ENCODE data around the gene SVIL.
"Not testable (repeated sequence)": the region's sequence is repeated elsewhere in the genome, so short reads cannot be mapped to it uniquely, and the experiment has no call there.

The SVIL gene

DNA sequence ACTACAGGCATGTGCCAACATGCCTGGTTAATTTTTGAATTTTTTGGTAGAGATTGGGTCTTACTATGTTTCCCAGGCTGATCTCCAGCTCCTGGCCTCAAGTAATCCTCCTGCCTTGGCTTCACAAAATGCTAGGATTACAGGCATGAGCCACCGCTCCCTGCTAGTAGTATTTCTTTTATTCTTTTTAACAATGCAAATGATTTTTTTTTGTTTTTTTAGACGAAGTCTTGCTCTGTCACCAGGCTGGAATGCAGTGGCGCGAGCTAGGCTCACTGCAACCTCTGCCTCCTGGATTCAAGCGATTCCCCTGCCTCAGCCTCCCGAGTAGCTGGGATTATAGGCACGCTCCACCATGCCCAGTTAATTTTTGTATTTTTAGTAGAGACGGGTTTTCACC lies 58.1 kb downstream of the SVIL start:
- DNase-seq (ENCODE audit: low read depth in 2 of 2): no peak

DNA sequence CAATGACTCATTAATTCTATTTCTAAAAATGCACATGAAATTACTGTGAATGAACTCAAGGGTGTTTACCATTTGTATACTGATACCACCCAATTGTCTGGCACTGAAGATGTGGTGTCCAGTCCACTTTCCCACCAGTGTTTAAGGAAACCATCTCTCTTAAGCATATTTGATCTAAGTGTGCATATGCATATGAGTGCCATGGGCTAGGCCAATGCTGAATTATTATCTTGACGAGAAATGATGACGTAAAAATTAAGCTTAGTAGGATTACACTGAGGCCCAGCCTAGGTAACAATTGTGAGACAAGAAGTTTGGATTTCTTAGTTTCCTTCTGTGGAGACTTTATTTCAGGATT lies 59.7 kb downstream of the SVIL start:
- no peak for DNase-seq (ENCODE audit: low read depth in 2 of 2)

DNA sequence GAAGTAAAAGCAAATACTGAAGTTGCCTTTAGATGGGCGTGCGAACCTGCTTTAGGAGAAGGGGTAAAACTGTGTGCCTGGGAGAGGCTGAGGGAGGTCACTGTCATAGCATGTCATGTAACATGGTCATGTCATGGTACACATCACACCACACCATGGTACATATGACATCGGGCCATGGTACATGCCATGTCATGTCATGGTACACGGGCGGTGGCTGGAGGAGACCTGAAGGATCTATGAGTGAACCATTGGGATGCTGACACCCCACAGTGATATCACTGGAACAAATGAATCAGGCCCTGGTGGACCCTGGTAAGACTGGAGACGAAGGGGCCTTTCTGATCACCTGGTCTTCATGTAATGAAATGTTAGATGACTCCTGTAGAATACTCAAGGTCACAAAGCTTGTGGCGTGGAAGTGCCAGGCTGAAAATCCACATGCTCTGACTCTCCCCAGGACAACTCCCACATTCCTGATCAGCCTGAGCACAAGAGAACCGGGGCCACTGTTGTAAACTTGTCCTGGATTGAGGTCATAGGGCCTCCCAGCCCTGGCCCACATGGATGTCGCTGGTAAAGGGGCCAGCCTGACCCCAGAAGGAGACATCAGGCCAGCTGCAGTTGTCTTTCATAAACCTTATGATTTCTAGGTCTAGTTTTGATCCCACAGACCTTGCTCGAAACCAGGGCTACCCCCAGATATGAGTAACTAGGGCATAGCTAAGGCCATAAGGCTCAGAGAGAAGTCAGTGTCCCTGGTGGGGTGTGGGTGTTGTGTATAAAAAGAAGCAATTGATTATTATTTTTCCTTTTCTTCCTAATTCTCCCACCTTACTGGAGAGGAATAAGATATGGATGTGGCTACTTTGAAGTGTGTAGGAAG lies 60.3 kb downstream of the SVIL start:
- DNase-seq (ENCODE audit: low read depth in 2 of 2): not testable (repeated sequence)

DNA sequence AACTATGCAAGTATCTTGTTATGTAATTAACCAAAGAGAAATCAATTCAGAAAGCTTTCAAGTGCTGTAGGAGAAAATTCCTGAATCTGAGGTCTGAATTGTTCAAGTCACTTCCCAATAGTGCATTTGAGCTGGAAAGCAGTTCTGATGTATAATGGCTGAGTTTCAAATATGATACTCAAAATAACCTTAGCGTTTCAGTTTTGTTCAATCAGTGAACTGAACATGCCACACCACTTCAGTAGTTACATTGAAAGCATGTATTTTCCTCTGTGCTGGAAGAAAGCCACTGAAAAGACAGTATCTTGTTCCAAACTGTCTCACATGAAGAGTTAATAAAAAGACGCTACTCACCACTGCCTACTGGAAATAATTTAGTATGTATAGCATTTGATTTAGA lies 64.5 kb downstream of the SVIL start:
- DNase-seq (ENCODE audit: low read depth in 2 of 2): not testable (repeated sequence)

DNA sequence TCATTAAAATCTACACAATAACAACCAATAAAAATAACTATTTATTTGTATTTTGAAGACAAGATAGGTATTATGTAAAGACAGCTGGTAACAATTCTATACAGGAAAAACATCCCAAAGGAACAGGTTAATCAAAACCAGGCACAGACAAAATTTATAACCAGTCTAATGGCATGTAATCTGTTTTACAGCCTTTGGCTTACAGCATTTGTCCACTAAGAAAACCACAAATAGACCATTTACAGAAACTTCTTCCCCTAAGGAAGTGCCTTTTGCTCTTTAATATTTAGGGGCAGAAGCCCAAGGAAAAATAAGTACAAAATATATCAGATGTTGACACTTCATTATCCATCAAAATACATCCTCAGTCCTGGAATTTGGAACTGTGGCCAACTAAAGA lies 65.0 kb downstream of the SVIL start:
- no peak for DNase-seq (ENCODE audit: low read depth in 2 of 2)

DNA sequence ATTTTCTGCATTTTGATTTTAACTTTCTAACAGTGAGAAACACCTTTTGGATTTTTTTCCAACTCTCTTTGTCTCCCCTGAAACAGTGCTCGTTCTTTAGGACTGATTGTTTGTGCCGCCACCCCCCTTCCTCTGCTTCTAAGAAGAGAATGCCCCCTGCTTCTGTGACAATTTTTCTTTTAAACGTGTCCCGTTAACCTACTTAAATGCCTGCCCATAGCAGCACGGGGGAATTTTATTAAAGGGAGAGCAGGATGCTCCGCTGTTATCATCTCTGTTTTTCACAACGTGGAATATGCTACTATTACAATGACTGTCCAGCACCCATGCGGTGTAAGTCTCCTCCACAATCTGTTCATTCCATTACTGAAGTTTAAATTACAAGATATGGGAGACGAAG lies 67.8 kb downstream of the SVIL start:
- no peak for DNase-seq (ENCODE audit: low read depth in 2 of 2)

DNA sequence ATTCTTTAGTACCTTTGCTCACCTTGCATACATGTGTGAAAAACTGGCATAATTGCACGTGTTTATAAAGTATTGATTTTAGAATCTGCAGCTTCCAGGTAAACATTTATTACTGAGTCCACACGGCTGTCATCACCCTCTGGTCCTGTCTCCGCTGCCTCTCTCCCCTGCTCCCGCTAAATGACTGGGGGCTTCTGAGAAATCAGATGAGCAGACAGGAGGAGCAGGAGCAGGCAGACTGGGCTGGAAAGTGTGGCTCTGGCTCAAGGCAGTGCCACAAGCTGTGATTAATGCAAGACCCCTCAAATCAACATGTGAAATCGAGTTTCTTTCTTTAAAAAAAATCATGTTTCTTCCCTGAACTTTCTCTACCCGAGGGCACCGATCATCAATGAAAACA lies 68.6 kb downstream of the SVIL start:
- DNase-seq (ENCODE audit: low read depth in 2 of 2): not testable (repeated sequence)

DNA sequence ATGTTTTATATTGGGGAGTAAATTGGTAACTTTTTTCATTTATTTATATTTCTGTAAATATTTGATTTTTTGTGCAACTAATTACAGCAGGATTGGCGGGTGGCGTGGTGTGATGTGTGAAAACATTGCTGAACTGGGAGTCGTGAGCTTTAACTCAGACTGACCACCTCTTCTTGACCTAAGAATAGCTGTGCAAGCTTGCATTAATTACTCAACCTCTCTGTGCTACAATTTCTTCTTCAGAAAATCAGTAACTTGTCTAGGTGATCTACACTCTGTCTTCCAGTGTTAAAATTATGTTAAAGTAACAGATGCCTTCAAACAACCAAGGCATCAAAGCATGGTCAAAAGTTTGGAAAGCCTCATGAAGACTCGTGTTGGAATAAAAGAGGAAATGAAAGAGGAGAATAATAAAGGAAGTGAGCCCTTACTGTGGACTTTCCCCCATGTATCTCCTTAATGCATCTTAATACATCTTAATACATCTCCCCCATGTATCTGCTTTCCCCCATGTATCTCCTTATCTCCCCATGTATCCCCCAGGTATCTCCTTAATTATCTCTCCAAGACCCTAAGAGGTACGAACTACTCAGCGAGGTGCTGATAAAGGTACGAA lies 71.2 kb downstream of the SVIL start:
- DNase-seq (ENCODE audit: low read depth in 2 of 2): no peak

- not testable (repeated sequence) for DNase-seq (ENCODE audit: low read depth in 2 of 2)
Observed at GRCh38 chr10:29563006-29563405, 71.8 kb downstream of the SVIL start.

GRCh38 chr10:29559996-29560395 lies 74.8 kb downstream of the SVIL start:
- no peak for DNase-seq (ENCODE audit: low read depth in 2 of 2)

DNA sequence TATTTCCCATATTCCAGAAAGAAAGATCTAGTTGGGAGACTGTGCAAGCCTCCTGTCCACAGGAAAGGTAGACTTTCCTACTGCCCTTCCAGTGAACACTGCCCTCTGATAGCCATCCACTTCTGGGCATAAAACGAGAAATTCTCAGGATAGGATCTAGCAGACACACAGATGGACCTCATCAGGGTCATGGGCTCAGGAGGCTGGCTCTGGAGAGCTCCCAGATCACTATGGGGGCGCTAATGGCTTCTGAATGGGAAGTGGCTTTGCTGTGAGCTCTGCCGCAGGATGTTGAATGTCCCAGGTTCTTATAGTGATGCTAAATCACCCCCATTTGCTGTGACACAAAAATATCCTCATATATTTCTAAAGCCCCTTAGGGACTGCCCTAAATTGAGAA lies 77.1 kb downstream of the SVIL start:
- no peak for DNase-seq (ENCODE audit: low read depth in 2 of 2)

- DNase-seq (ENCODE audit: low read depth in 2 of 2): no peak
Observed at GRCh38 chr10:29555746-29556481, 78.9 kb downstream of the SVIL start.

- DNase-seq (ENCODE audit: low read depth in 2 of 2): no peak
Observed at GRCh38 chr10:29555091-29555745, 79.6 kb downstream of the SVIL start.

GRCh38 chr10:29554660-29555059 lies 80.1 kb downstream of the SVIL start:
- no peak for DNase-seq (ENCODE audit: low read depth in 2 of 2)

DNA sequence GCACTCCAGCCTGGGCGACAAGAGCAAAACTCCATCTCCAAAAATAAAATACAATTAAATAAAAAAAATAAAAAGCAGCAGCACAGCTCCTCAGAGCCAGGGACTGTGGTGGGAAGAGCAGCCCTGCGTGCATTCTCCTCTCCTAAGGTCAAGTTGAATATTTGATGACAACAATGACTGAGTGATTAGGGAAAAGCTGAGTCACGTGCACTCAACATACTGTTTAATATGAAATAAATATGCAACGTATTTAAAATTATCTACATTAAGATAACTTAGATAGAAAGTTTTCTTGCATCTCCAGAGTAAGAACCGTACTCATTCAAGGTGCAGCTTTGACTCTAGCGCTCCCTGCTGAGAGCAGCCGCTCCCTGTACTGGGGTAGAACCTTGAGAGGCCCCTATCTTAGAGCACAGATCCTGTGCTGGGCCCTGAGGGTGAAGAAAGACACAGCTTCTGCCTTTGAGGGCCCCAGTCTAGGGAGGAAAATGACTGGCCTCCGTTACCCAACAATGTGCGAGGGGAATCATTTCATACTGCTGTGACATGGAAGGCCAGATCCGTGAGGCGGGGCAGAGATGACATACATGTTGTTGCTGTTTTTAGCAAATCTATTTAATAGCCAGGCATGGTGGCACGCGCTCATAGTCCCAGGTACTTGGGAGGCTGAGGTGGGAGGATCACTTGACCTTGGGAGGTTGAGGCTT lies 81.1 kb downstream of the SVIL start:
- DNase-seq (ENCODE audit: low read depth in 2 of 2): no peak

DNA sequence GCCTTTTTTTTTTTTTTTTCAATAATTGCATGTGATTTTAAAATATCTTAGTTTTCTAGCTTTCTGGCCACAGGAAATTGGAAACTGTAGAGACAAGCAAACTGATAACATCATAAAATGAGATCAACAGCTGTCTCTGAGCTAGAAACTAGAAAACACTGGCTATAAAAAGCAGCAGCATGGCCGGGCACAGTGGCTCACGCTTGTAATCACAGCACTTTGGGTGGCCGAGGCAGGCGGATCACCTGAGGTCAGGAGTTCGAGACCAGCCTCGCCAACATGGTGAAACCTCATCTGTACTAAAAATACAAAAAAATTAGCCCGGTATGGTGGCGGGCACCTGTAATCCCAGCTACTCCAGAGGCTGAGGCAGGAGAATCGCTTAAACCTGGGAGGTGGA lies 81.7 kb downstream of the SVIL start:
- not testable (repeated sequence) for DNase-seq (ENCODE audit: low read depth in 2 of 2)

GRCh38 chr10:29549493-29549892 lies 85.3 kb downstream of the SVIL start:
- DNase-seq (ENCODE audit: low read depth in 2 of 2): not testable (repeated sequence)

DNA sequence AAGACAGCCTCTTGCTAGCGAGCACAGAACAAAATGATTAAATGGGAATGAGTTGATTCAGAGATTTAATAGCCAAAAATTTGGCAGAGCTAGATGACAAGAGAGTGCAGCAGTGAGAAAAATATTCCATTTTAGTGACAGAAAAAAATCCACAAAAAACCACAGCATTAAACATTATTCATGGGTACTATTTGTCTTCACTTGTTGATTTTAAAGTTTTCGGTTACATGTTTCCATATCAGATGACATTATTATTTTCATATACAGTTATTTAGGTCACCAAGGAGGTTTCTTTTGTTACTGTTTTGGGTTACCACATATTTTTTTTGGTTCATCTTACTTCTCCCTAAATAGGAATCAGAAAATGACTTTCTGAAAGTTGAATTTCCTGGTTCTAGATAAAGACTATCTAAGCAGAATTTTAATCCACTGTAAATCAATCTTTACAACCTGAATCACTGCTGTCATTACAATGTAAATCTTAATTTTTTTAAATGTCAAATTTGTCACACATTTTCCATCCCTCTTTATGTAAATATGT lies 87.9 kb downstream of the SVIL start:
- no peak for DNase-seq (ENCODE audit: low read depth in 2 of 2)

DNA sequence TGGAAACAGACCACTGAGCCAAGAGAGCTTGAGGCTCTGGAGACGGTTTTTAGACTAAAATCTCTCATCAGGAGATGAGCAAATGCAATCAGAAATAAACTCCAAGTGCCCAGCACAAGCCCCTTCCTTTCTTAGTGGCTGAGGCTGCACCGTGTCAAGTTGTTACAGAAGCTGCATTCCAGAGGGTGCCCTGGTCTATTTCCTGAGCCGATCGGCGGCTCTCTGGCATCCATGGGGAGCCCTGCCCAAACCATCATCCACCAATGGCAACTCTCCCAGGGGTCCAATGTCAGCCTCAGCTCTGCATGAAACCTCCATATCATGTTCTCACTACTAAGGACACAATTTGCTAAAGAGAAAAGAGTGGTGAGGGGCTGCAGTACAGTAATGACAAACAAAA lies 89.6 kb downstream of the SVIL start:
- no peak for DNase-seq (ENCODE audit: low read depth in 2 of 2)

DNA sequence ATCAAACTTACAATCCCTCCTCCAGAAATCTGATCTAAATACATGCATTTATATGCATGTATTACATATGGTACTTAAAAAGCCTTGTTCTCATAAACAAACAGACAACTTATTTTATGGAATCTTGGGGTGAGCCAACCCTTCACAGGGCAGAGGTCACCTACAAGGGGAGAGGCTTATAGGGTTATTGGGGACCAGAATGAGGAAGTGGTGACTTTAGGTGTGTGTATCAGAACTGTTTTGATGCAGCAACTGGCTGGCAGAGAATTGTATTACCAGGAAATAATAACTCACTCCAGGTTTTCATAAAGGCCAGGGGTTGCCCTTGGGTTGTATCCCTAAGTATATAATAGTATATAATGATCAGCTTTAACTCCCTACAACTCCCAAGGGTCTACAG lies 91.1 kb downstream of the SVIL start:
- no peak for DNase-seq (ENCODE audit: low read depth in 2 of 2)

- no peak for DNase-seq (ENCODE audit: low read depth in 2 of 2)
Observed at GRCh38 chr10:29542723-29543122, 92.0 kb downstream of the SVIL start.
